PC-9 (cell line): ENCODE measurements around the gene NCR3LG1.

Experiments used
- EZH2 ChIP-seq: fragments of 200-600 bp; sonication (generic); IDR thresholded peaks from 2 replicates; pipeline ENCODE4 v1.8.0; 2017; ENCODE audit warnings: antibody characterized with exemption, low read depth
- TF ChIP-seq, protein P1 (sequence below): fragments of 200-600 bp; sonication (generic); conservative IDR thresholded peaks from 2 replicates; pipeline ENCODE4 v1.6.1; 2017; ENCODE audit warnings: mixed run types, antibody characterized with exemption, mild to moderate bottlenecking, moderate library complexity

DNA sequence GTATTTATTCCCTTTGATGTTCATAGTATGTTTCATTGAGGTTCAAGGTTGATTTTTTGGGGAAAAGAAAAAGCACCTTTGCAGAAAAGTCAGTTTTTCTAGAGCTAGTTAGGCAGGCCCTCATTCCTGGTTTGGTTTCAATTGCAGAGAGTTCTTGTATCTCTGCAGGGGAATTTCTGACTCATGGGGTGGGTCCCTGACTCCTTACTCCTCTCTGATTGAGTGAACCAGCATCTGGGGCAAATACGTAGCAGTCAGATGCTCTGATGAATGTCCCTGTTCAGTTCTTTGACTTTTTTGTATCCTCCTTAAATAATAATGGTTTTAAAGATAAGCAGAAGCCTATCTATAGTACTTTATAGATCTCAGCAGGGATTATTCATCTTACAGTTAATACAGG, 7.7 kb upstream of the NCR3LG1 start:
- TF ChIP-seq, protein P1, sequence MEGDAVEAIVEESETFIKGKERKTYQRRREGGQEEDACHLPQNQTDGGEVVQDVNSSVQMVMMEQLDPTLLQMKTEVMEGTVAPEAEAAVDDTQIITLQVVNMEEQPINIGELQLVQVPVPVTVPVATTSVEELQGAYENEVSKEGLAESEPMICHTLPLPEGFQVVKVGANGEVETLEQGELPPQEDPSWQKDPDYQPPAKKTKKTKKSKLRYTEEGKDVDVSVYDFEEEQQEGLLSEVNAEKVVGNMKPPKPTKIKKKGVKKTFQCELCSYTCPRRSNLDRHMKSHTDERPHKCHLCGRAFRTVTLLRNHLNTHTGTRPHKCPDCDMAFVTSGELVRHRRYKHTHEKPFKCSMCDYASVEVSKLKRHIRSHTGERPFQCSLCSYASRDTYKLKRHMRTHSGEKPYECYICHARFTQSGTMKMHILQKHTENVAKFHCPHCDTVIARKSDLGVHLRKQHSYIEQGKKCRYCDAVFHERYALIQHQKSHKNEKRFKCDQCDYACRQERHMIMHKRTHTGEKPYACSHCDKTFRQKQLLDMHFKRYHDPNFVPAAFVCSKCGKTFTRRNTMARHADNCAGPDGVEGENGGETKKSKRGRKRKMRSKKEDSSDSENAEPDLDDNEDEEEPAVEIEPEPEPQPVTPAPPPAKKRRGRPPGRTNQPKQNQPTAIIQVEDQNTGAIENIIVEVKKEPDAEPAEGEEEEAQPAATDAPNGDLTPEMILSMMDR: no peak
- TF ChIP-seq EZH2: no peak
